SU-DHL-6 (cell line): ENCODE measurements around the gene TMC3.

Experiments
- H2AFZ ChIP-seq: fragments of 200-600 bp; sonication (generic); 2 replicates; pipeline ENCODE4 v1.6.1; 2014; ENCODE audit warnings: low read depth, mild to moderate bottlenecking, moderate library complexity, mixed read lengths, antibody characterized with exemption, low read length; ENCODE audit not compliant: severe bottlenecking
- H3F3A ChIP-seq: fragments of 200-600 bp; shearing (Covaris generic); 2 replicates; pipeline ENCODE4 v1.6.0; 2016; ENCODE audit warnings: antibody characterized with exemption, mild to moderate bottlenecking; ENCODE audit not compliant: insufficient read depth
- H3K27ac ChIP-seq: fragments of 200-600 bp; sonication (generic); 2 replicates; pipeline ENCODE4 v1.5.1; 2016; ENCODE audit warnings: low read depth, mild to moderate bottlenecking, low read length, moderate library complexity, mixed read lengths
- H3K27me3 ChIP-seq: fragments of 200-600 bp; sonication (generic), shearing (Covaris generic); 2 replicates; pipeline ENCODE4 v1.6.0; 2014; ENCODE audit warnings: mild to moderate bottlenecking, low read length
- H3K36me3 ChIP-seq: fragments of 200-600 bp; sonication (generic); 2 replicates; pipeline ENCODE4 v1.6.1; 2014; ENCODE audit warnings: mild to moderate bottlenecking, low read length, mixed read lengths
- H3K4me2 ChIP-seq: fragments of 300-600, 200-600 bp; shearing (Covaris generic), sonication (generic); 2 replicates; pipeline ENCODE4 v1.6.0; 2014; ENCODE audit warnings: low read length, low read depth, mild to moderate bottlenecking; ENCODE audit not compliant: poor library complexity, severe bottlenecking
- H3K4me3 ChIP-seq: fragments of 200-600 bp; sonication (generic); 2 replicates; pipeline ENCODE4 v1.5.1; 2014; ENCODE audit warnings: antibody characterized with exemption, low read length, mild to moderate bottlenecking, mixed read lengths; ENCODE audit not compliant: insufficient read depth, poor library complexity, severe bottlenecking
- H3K79me2 ChIP-seq: fragments of 200-600 bp; sonication (generic); 2 replicates; pipeline ENCODE4 v1.6.1; 2014; ENCODE audit warnings: mild to moderate bottlenecking, low read length, moderate library complexity; ENCODE audit not compliant: insufficient read depth
- H3K9ac ChIP-seq: fragments of 200-600 bp; sonication (generic); 2 replicates; pipeline ENCODE4 v1.7.0; 2014; ENCODE audit warnings: mild to moderate bottlenecking, low read length
- H3K9me2 ChIP-seq: fragments of 200-600 bp; sonication (generic); replicated peaks from 2 replicates; pipeline ENCODE4 v1.6.1; 2014; ENCODE audit warnings: low read length; ENCODE audit not compliant: insufficient read depth
- H3K9me3 ChIP-seq: fragments of 200-600 bp; sonication (generic); 2 replicates; pipeline ENCODE4 v1.6.1; 2014; ENCODE audit warnings: low read length, mixed read lengths; ENCODE audit not compliant: insufficient read depth
- H4K20me1 ChIP-seq: fragments of 200-600 bp; sonication (generic); 2 replicates; pipeline ENCODE4 v1.6.1; 2014; ENCODE audit warnings: low read depth, mild to moderate bottlenecking, antibody characterized with exemption, low read length, moderate library complexity, mixed read lengths
- EZH2phosphoT487 ChIP-seq: fragments of 200-600 bp; sonication (generic), shearing (Covaris generic); conservative IDR thresholded peaks from 2 replicates; pipeline ENCODE4 v1.6.1; 2018; ENCODE audit warnings: mild to moderate bottlenecking, antibody characterized with exemption, low read length, moderate library complexity, mixed read lengths
- TF ChIP-seq, protein P1 (sequence below): fragments of 200-600 bp; sonication (generic); IDR thresholded peaks from one replicate; pipeline ENCODE4 v1.5.1; 2017; ENCODE audit warnings: antibody characterized with exemption, mild to moderate bottlenecking, low read length, moderate library complexity; ENCODE audit not compliant: insufficient read depth, poor library complexity, severe bottlenecking

The TMC3 gene

DNA sequence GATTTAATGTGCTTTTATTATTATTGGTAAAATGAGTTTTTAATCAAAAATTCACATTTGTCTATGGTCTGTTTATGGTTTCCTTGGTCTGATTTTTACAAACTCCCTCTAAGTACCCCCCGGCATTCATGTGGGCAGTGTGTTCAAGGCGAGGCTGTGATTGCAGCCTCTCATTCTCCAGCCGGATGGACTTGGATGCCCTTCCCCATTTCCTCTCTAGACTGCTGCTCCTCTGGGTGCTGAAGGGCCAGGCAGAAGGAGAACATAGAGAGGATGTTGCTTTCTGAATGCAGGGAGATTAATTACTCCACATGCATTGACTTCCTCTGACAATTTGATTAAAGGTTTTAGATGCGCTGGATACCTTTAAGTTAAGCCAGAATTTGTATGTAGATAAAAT, 3.9 kb upstream of the TMC3 start:
- no peaks in the 10 kb centered on the region for H3K9me2 ChIP-seq
- no peak overlapping the region for H3K27ac ChIP-seq
- H3F3A ChIP-seq = no peaks in the 10 kb centered on the region
- H3K9me3 ChIP-seq = no peaks in the 10 kb centered on the region
- no peak overlapping the region for H3K4me3 ChIP-seq
- H4K20me1 ChIP-seq = no peaks in the 10 kb centered on the region
- H3K9ac ChIP-seq = no peak overlapping the region
- no peaks in the 10 kb centered on the region for H3K27me3 ChIP-seq
- H3K79me2 ChIP-seq = no peaks in the 10 kb centered on the region
- no peak overlapping the region for H2AFZ ChIP-seq
- H3K4me2 ChIP-seq = no peak overlapping the region
- no peak for TF ChIP-seq EZH2phosphoT487
- TF ChIP-seq, protein P1, sequence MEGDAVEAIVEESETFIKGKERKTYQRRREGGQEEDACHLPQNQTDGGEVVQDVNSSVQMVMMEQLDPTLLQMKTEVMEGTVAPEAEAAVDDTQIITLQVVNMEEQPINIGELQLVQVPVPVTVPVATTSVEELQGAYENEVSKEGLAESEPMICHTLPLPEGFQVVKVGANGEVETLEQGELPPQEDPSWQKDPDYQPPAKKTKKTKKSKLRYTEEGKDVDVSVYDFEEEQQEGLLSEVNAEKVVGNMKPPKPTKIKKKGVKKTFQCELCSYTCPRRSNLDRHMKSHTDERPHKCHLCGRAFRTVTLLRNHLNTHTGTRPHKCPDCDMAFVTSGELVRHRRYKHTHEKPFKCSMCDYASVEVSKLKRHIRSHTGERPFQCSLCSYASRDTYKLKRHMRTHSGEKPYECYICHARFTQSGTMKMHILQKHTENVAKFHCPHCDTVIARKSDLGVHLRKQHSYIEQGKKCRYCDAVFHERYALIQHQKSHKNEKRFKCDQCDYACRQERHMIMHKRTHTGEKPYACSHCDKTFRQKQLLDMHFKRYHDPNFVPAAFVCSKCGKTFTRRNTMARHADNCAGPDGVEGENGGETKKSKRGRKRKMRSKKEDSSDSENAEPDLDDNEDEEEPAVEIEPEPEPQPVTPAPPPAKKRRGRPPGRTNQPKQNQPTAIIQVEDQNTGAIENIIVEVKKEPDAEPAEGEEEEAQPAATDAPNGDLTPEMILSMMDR = no peak
- H3K36me3 ChIP-seq = no peaks in the 10 kb centered on the region

DNA sequence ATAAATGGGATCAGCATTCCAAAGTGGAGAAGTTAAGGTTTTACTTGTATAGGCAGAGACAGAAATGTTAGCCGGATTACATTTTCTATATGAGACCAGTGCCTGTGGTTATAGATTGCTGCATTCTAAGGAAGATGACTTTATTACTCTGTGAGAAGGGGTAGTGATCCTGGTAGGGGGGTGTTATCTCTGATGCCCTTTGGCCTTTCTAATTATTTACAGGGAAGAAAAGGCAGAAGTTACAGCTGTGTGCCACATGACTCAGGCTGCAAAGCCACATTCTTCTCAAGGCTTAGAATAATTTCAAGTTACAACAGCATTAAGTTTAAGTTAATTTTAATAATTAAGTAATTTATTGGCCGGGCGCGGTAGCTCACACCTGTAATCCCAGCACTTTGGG, 2.2 kb upstream of the TMC3 start:
- Histone ChIP-seq H3K4me2 (no peak overlapping the region), H3K9me3 (no peaks in the 10 kb centered on the region), H3K79me2 (no peaks in the 10 kb centered on the region), H3F3A (no peaks in the 10 kb centered on the region), H3K36me3 (no peaks in the 10 kb centered on the region), H3K27me3 (no peaks in the 10 kb centered on the region), H2AFZ (no peak overlapping the region), H3K27ac (no peak overlapping the region), H3K9me2 (no peaks in the 10 kb centered on the region), H4K20me1 (no peaks in the 10 kb centered on the region), H3K4me3 (no peak overlapping the region), H3K9ac (no peak overlapping the region)
- TF ChIP-seq EZH2phosphoT487 = no peak
- TF ChIP-seq, protein P1 = no peak

DNA sequence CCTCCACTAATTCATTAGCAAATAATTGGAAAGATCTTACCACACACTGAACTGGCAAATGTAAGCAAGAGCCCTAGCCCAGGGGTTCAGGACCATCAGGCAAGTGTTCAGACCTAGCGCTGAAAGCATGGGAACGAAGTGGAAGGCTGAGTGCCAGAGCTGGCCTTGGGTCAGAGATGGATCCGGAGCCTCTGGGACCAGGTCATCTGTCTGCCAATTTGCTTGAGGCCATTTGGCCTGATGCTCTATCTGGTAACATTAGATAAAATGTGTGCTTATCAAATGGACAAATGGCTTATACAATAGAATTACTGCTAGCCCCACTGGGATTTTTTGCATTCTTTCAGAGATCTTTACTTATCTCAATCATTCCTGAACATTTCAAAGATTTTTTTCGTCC, 1.4 kb upstream of the TMC3 start:
- Histone ChIP-seq H3K79me2 (no peaks in the 10 kb centered on the region), H4K20me1 (no peaks in the 10 kb centered on the region), H3K36me3 (no peaks in the 10 kb centered on the region), H3K27me3 (no peaks in the 10 kb centered on the region), H3K9me3 (no peaks in the 10 kb centered on the region), H3K4me2 (no peak overlapping the region), H3F3A (no peaks in the 10 kb centered on the region), H3K9me2 (no peaks in the 10 kb centered on the region), H3K9ac (no peak overlapping the region), H2AFZ (no peak overlapping the region), H3K27ac (no peak overlapping the region), H3K4me3 (no peak overlapping the region)
- no peak for TF ChIP-seq EZH2phosphoT487
- TF ChIP-seq, protein P1 = no peak
